GM21515 (cell line): ENCODE results near the gene RARS2.

Experiments
- ATAC-seq: cut with Tn5 transposase; IDR thresholded peaks from one replicate; pipeline ENCODE4 v1.9.1; 2021; ENCODE audit not compliant: unreplicated experiment

Gene RARS2

DNA sequence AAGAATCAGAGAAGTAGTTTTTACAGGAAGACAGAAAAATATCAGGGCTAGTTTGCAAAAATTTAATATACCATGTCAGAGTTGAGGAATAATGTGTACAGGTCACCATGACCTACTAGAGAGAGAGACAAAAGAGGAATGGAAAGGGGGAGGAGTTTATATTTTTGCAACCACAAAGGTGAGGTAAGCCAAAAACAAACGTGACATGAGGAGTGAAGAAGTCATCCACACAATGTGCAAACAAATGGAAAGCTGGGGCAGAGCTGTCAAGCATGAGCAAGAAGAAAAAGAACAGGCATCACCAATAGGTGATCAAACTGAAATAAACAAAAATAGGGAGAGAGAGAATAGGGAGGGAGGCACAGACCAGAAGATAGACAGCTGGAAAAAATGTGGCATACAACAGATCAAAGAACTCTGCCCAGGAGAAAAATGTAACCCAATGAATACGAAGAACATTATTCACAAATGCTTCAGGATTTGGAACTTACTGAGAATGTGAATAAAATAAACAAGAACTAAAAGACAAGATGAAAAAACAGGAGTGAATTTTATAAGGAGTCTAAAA lies 15.5 kb downstream of the RARS2 start:
- no peak for ATAC-seq

DNA sequence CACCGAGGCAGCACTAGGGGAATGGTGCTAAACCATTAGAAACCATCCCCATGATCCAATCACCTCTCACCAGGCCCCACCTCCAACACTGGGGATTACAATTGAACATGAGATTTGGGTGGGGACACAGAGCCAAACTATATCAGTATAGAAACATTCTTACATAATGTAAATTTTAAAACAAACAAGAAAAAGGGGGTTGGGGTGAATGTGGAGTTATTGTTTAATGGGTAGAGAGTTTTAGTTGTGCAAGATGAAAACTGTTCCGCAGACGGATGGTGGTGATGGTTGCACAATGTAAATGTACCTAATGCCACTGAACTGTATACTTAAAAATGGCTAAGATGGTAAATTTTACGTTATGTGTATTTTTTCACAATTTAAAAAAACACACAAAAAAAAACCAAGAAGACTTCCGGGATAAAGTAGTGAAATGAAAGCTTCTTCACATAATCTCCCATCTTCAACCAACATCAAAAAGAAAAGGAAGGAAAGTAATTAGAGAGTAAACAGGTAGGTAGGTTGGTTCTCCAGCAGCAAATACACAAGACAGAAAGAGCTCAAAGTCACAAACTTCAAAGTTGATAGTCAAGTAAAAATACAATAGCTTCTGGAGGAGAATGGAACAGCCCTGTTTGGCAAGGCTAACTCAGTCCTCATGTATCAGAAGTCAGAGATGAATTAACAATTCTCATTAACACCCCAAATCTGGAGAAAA lies 16.3 kb downstream of the RARS2 start:
- no peak for ATAC-seq

DNA sequence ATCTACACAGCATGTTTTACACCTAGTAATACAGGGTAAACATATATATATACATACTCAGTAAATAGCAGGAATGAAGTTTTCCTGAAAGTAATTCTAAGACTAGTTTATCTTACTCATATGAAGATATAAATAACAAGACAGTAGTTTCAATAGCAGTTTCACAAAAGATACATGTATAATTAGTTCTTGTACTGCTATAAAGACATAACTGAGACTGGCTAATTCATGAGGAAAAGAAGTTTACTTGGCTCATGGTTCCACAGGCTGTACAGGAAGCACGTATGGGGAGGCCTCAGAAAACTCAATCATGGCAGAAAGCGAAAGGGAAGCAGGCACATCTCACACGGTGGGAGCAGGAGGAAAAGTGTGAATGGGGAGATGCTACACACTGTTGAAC lies 16.9 kb downstream of the RARS2 start:
- ATAC-seq, result peak; percentile 60

DNA sequence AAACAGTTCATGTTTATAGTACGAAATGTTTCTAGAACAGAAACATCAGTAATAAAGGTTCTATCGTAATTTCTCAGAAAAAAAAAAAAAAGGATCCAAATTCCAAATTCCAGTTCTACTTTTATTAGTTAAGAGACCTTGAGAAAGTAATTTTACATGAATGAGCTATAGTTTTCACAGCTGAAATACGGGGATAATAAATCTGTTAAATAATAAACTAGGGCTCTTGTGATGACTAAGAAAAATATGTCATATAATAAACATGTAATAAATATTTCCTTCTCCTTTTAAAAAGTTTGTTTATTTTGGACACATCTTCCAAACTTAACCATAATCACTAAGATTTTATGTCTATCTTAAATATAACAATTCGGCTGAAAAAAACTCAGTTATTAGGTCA lies 17.8 kb downstream of the RARS2 start:
- ATAC-seq, result no peak

DNA sequence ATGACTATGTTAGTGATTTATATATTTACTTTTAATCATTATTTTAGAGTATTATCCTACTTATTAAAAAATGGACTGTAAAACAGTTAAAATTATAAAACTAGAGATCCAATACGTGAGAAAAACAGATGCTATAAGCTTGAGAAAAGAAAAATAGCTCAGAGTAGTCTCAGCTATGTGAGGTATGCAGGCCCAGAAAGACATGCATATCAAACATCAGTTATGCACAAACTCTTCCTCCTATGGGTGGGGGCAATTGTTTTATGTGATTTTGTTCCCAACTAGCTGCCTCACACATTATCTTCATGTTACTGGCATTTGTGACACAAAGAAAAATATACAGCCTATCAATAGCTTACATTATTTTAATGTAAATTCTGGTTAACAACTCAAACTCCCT lies 28.8 kb downstream of the RARS2 start:
- ATAC-seq, result no peak

DNA sequence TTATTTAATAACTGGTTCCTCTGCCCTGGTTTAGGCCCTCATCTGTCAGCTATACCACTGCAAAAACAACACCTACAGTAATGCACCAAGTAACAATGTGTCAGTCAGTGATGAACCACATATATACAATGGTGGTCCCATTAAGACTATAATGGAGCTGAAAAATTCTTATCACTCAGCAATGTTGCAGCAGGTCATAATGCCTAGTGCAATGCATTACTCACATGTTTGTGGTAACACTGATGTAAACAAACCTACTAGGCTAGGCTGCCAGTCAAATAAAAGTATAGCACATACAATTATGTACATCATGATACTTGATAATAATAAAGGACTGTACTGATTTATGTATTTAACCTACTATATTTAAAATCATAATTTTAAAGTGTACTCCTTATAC lies 31.3 kb downstream of the RARS2 start:
- no peak for ATAC-seq

DNA sequence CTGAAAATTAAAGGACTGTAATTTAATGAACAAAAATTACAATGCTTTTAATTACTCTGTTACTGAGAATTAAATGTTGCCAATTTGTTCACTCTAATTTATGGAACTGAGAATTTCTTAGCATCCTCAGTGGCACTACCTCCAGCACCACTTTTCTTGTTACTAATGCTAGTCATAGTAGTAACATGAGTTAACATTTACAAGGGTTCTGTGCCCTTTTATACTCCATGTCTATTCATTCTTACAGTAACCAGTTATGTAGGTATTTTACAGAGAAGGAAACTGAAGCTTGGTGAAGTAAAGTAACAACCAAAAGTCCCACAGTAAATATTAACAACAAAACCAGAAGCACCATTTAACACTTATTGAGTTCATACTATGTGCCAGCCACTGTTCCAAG lies 34.3 kb downstream of the RARS2 start:
- ATAC-seq, result no peak

DNA sequence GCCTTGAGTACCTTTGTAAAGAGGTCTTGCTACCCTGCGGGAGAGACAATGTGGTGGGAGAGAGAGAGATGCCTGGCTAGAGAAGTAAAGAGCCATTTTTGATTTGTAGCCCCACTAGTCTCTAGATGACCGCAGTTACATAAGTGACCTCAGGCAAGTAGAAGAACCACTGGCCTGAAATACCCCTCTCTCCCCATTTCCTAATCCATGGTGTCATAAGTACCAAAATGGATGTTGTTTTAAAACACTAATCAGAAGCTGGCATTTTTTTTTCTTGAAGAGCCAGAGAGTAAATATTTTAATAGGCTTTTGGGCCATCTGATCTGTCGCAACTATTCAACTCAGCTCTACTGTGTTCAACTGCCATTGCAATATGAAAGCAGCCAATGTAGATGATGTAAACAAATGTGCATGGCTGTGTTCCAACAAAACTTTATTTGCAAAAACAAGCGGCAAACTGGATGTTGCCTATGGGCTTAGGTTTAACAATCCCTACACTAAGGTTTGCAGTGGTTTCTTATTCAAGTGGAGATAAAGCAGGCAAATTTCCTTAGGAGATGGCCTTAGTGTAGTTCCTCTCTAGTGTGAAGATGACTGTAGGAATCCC lies 36.5 kb downstream of the RARS2 start:
- ATAC-seq, result no peak

DNA sequence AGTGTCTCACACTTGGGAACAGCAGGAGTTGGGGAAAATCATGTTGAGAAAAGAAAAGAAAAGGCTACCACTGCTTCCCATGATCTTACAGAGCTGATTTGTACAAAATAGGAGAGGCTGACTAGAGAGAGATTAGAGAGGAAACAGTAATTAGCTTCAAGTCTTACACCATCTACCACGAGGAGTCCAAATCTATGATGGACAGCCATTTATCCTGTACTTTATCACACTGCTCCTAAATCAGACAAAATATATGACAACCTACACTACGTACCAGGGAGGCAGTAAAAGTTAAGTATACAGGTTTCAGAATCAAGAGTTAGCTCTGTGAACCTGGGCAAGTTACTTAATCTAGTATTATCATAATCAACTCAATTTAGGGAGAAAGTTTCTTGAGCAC lies 38.0 kb downstream of the RARS2 start:
- ATAC-seq, result no peak

DNA sequence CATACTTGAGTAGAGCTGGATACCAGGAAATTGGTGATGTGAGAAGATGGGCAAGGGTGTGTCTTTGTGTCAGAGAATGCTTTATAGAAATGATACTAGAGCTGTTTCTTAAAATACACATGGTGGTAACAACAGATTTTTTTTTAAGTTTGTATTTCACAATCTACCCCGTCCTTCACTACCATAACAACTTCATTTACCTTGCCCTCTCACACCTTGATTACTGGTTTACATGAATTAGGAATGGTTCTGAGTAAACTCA lies 45.4 kb downstream of the RARS2 start:
- no peak for ATAC-seq

DNA sequence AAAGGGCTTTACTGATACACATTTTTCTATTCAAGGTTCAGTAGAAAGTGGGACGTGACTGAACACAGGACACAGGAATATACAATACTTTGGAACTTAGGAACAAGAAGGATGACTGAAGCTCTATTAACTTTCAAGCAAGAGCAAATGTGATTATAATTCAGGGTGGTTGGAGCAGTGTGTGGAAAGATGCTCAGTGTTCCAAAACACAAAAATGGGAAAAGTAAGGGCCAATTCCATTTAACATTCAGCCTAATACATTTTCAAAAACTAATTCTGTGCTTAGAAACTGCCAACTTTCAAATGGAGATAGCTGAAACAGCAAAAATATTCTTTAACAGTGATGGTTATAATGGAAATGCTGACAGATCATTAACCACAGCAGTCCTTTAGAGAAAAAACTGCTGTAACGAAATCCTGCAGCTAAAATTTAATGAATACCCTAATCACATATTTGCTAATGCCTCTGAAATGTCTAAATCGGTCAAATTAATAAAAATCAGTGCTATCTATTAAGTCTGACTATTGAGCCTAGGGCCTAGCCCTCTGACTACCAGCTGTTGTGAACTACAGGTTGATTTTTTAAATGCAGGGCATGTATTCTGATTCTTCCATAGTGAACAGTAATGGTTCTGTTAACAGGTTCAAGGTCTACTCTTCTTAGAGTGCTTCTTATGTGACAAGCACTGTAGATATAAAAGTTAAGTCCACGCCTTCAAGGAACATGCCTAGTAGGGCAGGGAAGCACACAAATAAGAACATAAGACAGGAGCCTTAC lies 45.9 kb downstream of the RARS2 start:
- ATAC-seq, result no peak

DNA sequence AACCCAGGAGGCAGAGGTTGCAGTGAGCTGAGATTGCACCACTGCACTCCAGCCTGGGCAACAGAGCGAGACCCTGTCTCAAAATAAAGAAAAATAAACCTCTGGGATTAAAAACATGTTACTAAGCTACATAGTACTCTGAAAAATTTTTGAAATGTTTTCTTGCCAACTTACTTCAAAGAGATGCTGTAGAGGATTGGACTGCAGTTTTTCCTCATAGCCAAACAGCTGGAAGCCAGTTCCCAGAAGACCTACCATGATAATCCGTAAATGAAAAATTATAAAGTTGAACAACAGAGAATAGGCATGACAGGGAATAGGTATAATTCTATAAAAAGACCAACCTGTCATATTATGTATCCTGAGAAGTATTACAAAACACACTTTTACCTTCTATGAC lies 48.0 kb downstream of the RARS2 start:
- ATAC-seq, result no peak

DNA sequence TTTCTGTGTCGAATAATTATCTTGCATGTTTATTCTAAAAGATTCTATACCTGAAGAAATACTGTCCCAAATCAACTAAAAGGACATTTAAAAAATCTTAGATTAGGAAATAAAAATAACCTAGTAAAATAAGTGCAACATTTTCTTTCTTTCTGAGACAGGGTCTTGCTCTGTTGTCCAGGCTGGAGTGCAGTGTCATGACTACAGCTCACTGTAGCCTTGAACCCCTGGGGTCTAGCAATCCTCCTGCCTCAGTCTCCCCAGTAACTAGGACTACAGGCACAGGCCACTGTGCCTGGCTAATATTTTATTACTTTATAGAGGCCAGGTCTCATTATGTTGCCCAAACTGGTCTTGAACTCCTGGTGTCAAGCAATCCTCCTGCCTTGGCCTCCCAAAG lies 48.7 kb downstream of the RARS2 start:
- no peak for ATAC-seq

DNA sequence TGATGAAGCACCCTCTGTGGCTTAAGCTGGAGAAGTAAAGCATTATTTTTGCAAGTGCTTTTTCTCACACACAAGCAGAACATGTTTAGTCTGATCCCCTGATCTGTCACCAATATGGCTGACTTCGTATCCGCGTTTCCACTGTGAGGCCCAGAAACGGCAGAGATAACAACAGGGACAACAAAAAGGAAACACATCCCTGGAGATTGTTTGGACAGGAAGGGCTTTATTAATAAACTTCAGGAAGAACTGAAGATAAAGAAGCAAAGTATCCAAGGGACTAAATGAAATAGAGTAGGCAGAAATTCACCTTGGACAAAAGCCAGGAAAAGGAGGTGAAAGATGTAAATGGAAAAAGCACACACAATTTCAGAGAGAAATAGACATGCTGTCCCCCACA lies 49.2 kb downstream of the RARS2 start:
- no peak for ATAC-seq

DNA sequence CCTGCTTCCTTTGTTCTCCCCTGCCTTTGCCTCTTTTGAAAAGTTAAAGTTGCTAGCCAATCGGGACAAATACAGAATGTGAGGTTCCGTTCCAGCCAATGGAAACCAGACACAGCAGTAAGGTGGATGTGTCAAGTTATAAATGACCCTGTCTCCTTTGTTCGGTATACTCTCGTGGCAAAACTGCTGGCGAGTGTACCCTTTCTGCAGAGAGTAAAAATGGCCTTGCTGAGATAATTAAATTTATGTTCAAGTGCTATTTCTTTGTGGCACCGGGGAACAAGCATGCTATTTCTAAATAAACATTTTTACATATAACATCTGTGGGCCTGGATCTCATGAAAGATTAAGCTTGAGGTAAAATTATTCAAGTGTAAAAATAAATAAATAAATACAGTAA lies 50.2 kb downstream of the RARS2 start:
- no peak for ATAC-seq

DNA sequence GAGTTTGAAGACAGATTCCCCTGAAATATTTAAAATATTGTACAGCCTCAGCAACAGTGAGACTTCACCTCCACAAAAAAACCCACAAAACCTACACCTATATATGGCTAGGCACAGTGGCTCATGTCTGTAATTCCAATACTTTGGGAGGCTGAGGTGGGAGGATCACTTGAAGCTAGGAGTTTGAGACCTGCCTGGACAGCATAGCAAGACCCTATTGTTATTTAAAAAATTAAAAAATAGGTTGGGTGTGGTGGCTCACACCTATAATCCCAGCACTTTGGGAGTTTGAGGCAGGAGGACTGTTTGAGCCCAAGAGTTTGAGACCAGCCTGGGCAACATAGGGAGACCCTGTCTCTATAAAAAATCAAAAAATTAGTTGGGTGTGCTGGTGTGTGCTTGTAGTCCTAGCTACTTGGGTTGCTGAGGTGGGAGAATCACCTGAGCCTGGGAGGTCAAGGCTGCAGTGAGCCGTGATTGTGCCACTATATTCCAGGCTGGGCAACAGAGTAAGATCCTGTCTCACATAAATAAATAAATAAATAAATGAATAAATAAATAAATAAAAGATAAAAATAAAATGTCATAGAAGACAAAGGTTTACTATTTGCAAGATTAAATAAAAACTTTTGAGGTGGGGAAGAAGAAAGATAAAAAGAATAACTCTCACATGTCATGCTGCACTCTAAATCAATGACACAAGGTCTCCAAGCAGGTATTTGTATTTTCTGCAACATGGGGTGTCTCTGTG lies 51.1 kb downstream of the RARS2 start:
- no peak for ATAC-seq

DNA sequence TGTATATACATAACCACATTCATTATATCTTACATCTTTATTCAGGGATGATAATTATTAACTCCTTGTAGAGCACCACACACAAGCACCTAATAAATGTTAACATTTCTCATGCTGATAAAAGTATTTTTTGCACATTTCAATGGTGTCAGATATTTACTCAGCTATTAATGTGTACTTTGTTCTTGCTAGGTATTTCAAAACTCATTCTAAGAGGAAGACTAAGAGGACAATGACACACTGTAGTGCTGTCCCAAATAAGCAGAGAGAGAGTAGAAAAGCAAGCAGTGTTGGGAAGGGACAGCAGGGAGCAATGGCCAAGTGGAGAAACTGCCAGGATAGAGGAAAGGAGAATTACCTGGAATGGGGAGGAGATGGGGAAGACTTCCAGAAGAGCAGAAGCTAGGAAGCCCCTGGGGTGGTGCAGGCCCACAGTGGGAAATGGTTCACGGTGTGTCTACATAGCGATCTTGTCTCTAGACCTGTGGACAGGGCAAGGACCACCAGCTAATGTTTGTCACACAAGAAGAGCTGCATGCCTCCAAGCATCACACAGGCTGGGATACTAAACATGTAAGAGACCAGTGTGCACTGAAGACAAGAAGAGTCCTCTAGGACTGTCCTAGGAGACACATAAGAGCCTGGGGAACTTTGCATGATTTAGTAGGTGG lies 55.3 kb downstream of the RARS2 start:
- no peak for ATAC-seq

DNA sequence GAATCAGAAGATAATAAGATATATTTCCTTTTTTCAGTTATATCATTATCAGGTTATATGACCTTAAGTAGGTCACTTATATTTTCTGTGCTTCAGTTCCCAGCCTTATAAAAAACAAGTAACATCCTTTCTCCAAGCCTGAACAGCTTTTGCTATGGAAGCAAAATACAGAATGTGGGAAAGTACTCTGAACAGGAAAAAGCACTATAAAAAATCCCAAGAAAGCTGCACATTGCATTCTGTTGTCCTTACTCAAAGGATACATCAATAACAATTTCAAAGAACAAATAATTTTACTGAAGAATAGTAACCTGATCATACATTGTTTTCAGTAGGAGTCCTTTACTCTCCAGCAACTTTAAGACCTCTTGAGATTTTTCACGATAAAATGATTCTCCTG lies 60.6 kb downstream of the RARS2 start:
- ATAC-seq, result no peak

DNA sequence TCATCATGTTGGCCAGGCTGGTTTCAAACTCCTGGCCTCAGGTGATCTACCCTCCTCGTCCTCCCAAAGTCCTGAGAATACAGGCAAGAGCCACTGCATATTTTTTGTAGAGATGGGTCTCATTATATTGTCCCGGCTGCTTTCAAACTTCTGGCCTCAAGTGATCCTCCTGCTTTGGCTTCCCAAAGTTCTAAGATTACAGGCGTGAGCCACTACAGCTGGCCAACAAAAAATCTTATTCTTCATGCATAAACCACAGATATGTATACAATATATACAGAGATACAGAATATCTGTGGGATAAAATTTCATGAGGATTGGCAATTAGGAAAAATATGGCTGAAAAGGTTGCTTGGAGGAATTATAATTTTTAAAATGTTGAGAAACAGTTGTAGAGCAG lies 67.1 kb downstream of the RARS2 start:
- no peak for ATAC-seq

DNA sequence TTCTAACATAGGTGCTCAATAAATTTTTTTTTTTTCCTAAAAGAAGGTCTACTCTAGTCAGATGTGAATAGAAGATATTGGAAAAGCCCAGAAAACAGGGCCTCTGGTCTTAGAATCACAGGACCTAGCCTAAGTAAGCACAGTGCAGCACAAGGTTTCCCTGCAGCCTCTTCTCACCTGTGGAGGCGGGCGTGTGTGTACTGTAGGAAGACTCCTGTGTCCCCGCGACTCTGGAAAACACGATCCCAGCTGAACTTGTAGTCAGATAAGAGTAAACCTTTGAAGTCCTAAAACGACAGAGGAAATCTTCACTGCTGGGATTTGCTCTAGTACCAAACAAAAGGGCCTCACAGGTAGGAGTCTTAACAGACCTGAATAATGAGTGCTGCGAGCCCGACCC lies 71.3 kb downstream of the RARS2 start:
- ATAC-seq, result no peak

DNA sequence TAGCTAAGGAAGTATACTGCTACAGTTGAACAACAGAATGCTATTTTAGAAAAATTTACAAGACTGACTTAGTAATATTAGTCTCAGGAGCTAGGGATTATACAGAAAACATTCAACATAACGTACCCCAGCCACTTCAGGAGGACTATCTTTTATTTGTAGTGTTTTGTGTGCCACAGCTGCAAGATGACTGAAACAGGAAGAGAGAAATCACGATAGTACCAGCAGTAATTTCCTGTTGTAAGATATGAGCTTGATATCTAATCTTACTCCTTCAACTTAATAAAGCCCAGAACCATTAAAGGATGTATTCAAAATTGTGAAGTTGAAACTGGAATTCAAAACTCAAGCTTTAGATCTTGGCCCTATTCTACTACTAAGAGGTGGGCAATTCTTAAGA lies 75.0 kb downstream of the RARS2 start:
- ATAC-seq, result no peak
